Mesangial cell (primary cell): Measurements from ENCODE around the gene GNRH2. TPM values are rescaled to one million over a fixed set of nuclear protein-coding genes. Genes with fewer than 3 reads are reported as not detected.

Source experiments
- total RNA-seq: library from RNA; depleted of rRNA; stranded (reverse); fragments of >200 nt; gene quantifications from 2 replicates; pipeline ENCODE4 v1.2.3, GENCODE V29; 2015

Gene GNRH2
- total RNA-seq: 0.25 TPM in 1 of 2 replicates, not detected in the other

DNA sequence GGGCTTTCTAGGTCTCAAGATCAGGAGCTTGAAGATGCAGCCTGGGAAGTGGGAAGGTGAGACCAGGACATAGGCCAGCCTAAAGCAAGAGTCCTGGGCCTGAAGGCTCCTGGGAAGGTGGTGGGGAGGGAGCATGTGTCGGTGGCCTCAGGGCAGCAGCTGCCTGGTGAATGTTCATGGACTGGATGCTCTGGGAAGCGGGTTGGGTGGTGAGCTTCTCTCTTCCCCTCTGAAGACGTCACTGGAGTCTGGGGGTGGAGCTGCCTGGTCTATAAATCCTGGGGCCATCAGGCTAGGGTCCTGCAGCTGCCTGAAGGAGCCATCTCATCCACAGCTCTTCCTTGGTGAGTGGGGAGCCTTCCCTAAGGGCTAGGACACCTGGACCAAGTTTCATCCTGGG is at the start of gene GNRH2:
GNRH2 (plus strand) TSS at position 301 of the 400 bp plus-strand sequence. CDS start 793 bp downstream, outside the sequence.

GRCh38 chr20:3045816-3046676 is 2.6 kb downstream of the GNRH2 start, which contains the start of gene MRPS26:
TSS of gene MRPS26 (plus strand) at chr20:3046052. CDS start at chr20:3046069, 17 bp downstream.

DNA sequence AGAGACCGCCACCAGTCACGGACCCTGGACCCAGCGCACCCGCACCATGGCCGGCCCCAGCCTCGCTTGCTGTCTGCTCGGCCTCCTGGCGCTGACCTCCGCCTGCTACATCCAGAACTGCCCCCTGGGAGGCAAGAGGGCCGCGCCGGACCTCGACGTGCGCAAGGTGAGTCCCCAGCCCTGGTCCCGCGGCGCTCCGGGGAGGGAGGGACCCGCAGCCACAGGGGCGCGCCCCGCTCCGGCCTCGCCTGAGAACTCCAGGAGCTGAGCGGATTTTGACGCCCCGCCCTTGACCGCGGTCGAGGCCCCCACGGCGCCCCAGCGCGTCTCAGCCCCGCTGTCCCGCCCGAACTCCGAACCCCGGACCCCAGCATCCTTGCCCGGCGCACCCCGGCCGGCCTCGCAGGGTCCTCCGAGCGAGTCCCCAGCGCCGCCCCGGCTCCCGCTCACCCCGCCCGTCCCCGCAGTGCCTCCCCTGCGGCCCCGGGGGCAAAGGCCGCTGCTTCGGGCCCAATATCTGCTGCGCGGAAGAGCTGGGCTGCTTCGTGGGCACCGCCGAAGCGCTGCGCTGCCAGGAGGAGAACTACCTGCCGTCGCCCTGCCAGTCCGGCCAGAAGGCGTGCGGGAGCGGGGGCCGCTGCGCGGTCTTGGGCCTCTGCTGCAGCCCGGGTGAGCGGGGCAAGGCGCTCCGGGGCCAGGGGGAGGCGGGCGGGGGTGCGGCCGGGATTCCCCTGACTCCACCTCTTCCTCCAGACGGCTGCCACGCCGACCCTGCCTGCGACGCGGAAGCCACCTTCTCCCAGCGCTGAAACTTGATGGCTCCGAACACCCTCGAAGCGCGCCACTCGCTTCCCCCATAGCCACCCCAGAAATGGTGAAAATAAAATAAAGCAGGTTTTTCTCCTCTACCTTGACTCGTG is 28.4 kb downstream of the GNRH2 start, which contains the start of gene OXT:
OXT (plus strand) TSS at position 11 of the 920 bp plus-strand sequence; CDS start at position 47, 36 bp downstream.

GRCh38 chr20:3084283-3084985 is 41.0 kb downstream of the GNRH2 start, which contains the start of gene AVP:
TSS of gene AVP (minus strand) at chr20:3084724. CDS start at chr20:3084674, 50 bp downstream.

Other genes starting within 250 kb of the GNRH2 start
- 50.2 and 158 TPM in 2 replicates for gene CPXM1, start 243.0 kb upstream of the GNRH2 start, total RNA-seq
- 0.76 TPM in 1 of 2 replicates, not detected in the other for gene C20orf141, start 228.6 kb upstream of the GNRH2 start, total RNA-seq
- gene TMEM239, start 227.3 kb upstream of the GNRH2 start, total RNA-seq: not detected in 2 replicates
- 20.4 and 59.7 TPM in 2 replicates for gene PCED1A, start 203.0 kb upstream of the GNRH2 start, total RNA-seq
- gene VPS16, start 202.9 kb upstream of the GNRH2 start, total RNA-seq: 32.4 and 45.8 TPM in 2 replicates
- 30.3 and 42.7 TPM in 2 replicates for gene PTPRA, start 170.1 kb upstream of the GNRH2 start, total RNA-seq
- 66.2 and 86.5 TPM in 2 replicates for gene MRPS26, start 2.4 kb downstream of the GNRH2 start, total RNA-seq
- gene OXT, start 28.0 kb downstream of the GNRH2 start, total RNA-seq: not detected in 2 replicates
- gene AVP, start 41.1 kb downstream of the GNRH2 start, total RNA-seq: not detected in 2 replicates
- 10.5 and 12.1 TPM in 2 replicates for gene FASTKD5, start 116.2 kb downstream of the GNRH2 start, total RNA-seq
- 5.1 and 6.2 TPM in 2 replicates for gene UBOX5, start 116.2 kb downstream of the GNRH2 start, total RNA-seq
- 5.8 and 7.0 TPM in 2 replicates for gene LZTS3, start 129.9 kb downstream of the GNRH2 start, total RNA-seq
- gene DDRGK1, start 161.1 kb downstream of the GNRH2 start, total RNA-seq: 39.3 and 49.4 TPM in 2 replicates
- 56.8 and 82.0 TPM in 2 replicates for gene ITPA, start 165.9 kb downstream of the GNRH2 start, total RNA-seq
- gene SLC4A11, start 195.6 kb downstream of the GNRH2 start, total RNA-seq: 1.1 and 17.6 TPM in 2 replicates